ENCODE measurements around the gene RETN.

Gene RETN

GRCh38 chr19:7715671-7716070, 46.8 kb downstream of the RETN start:
- Mint-ChIP-seq H3K4me3 (no peak overlapping the region), H3K9me3 (peaks cover 7% of the 10 kb centered on the region), H3K4me1 (peaks cover 51% of the 10 kb centered on the region), H3K27me3 (no peaks in the 10 kb centered on the region), H3K36me3 (ENCODE audit: low read depth) (peaks cover 8% of the 10 kb centered on the region), H3K27ac (no peak overlapping the region)
- DNase-seq (no peak), ATAC-seq (no peak)

- H3K4me1 Mint-ChIP-seq = peaks cover 52% of the 10 kb centered on the region
- no peaks in the 10 kb centered on the region for H3K27me3 Mint-ChIP-seq
- no peak overlapping the region for H3K4me3 Mint-ChIP-seq
- ATAC-seq (no peak), DNase-seq (no peak)
- H3K27ac Mint-ChIP-seq = no peak overlapping the region
- H3K36me3 Mint-ChIP-seq (ENCODE audit: low read depth) = peaks cover 8% of the 10 kb centered on the region
- peaks cover 7% of the 10 kb centered on the region for H3K9me3 Mint-ChIP-seq
Measured at GRCh38 chr19:7716762-7717161, 47.9 kb downstream of the RETN start.

- Mint-ChIP-seq H3K9me3 (peaks cover 7% of the 10 kb centered on the region), H3K36me3 (ENCODE audit: low read depth) (peaks cover 8% of the 10 kb centered on the region), H3K27me3 (no peaks in the 10 kb centered on the region), H3K4me3 (no peak overlapping the region), H3K27ac (peak overlapping the region; percentile 37), H3K4me1 (peaks cover 49% of the 10 kb centered on the region)
- ATAC-seq (peak; percentile 20), DNase-seq (no peak)
Measured at GRCh38 chr19:7718668-7719067, 49.8 kb downstream of the RETN start.
